ENCODE measurements around the gene ZFR2. TPM values are rescaled to one million over a fixed set of nuclear protein-coding genes. Genes with fewer than 3 reads are reported as not detected.

The ZFR2 gene
- polyA plus RNA-seq, 3 donors: not detected

DNA sequence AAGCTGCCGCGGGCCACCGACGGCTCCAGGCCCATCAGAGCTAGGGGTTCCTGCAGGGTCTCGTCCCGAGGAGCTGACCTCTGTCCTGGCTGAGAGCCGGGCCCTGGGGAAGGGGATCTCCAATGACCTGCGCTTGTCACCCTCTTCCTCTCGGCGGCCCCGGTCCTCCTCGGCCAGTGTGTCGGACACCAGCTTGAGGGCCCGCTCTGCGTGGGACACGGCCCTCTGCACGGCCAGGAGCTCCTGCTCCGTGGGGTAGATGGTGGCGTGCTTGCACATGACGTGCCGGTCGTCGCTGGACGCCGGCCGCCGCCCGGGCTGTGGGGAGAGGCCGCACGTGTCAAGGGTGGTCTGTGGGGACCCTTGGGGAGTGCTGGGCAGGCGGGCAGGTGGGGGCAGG lies 49.9 kb downstream of the ZFR2 start:
- TF ChIP-seq, protein P1, sequence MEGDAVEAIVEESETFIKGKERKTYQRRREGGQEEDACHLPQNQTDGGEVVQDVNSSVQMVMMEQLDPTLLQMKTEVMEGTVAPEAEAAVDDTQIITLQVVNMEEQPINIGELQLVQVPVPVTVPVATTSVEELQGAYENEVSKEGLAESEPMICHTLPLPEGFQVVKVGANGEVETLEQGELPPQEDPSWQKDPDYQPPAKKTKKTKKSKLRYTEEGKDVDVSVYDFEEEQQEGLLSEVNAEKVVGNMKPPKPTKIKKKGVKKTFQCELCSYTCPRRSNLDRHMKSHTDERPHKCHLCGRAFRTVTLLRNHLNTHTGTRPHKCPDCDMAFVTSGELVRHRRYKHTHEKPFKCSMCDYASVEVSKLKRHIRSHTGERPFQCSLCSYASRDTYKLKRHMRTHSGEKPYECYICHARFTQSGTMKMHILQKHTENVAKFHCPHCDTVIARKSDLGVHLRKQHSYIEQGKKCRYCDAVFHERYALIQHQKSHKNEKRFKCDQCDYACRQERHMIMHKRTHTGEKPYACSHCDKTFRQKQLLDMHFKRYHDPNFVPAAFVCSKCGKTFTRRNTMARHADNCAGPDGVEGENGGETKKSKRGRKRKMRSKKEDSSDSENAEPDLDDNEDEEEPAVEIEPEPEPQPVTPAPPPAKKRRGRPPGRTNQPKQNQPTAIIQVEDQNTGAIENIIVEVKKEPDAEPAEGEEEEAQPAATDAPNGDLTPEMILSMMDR (IDR thresholded peaks at IDR 0.05): no peak
- DNase-seq: no peak
- Mint-ChIP-seq H3K27ac (peak overlapping the region in 1 of 7 donors; percentile 16), H3K4me3 (no peak overlapping the region), H3K4me1 (peaks cover 14% of the 10 kb centered on the region), H3K27me3 (ENCODE audit: low read depth in 3 of 3) (peaks cover 9 to 20% (median 13%) of the 10 kb centered on the region in 3 donors), H3K9me3 (peaks cover 0 to 3% (median 0%) of the 10 kb centered on the region in 7 donors), H3K36me3 (no peaks in the 10 kb centered on the region)
- Histone ChIP-seq H3K4me1 (ENCODE audit: control insufficient read depth in 1 of 2, insufficient read depth in 2 of 2, low read length in 2 of 2) (peaks cover 8 to 18% of the 10 kb centered on the region in 2 donors), H3K4me2 (replicated peaks; ENCODE audit: extremely low read depth, low read length, poor library complexity, severe bottlenecking) (peak overlapping the region; percentile 37), H3K9ac (ENCODE audit: insufficient read depth, low read length, poor library complexity, severe bottlenecking) (peak overlapping the region; percentile 21), H3K27ac (ENCODE audit: low read depth in 1 of 2, low read length in 2 of 2) (no peak overlapping the region), H3K79me2 (ENCODE audit: insufficient read depth, low read length) (no peaks in the 10 kb centered on the region), H3K4me3 (replicated peaks in 1 of 3; ENCODE audit: low read depth in 2 of 3, low read length in 3 of 3) (no peak overlapping the region), H2AFZ (ENCODE audit: insufficient read depth, low read depth, low read length, poor library complexity, severe bottlenecking) (peak overlapping the region; percentile 70), H4K20me1 (ENCODE audit: insufficient read depth, low read length) (no peaks in the 10 kb centered on the region), H3K36me3 (replicated peaks in 1 of 2; ENCODE audit: control insufficient read depth in 1 of 2, insufficient read depth in 2 of 2, low read length in 2 of 2) (no peaks in the 10 kb centered on the region), H3K27me3 (ENCODE audit: control insufficient read depth in 2 of 2, insufficient read depth in 2 of 2, low read length in 2 of 2) (no peaks in the 10 kb centered on the region), H3K9me3 (replicated peaks in 1 of 2; ENCODE audit: control insufficient read depth in 1 of 2, insufficient read depth in 1 of 2, low read length in 2 of 2) (no peaks in the 10 kb centered on the region)
- intact Hi-C loops (cut with micrococcal nuclease): no loop called here
- WGBS (ENCODE audit: insufficient coverage): 70% methylated on average over 31 of the region's 31 CpGs

DNA sequence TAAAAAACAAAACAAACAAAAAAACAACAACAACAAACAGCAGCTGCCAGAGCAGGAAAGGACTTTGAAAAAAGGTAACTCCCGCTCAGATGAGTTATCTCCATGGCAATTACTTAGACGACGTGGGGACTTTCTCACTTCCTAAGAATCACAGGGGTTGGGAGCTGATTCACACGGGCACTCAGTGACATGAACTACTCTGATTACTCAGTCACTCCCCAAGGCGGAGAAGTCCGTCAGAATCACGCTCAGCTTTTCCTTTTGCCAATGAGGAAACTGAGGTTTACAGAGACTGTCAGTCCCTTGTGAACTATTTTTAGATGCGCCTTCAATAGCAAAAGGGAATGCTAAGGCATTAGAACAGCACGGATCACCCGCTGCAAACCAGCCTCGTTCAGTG lies 50.4 kb downstream of the ZFR2 start:
- Histone ChIP-seq H3K9me3 (replicated peaks in 1 of 2; ENCODE audit: control insufficient read depth in 1 of 2, insufficient read depth in 1 of 2, low read length in 2 of 2) (no peaks in the 10 kb centered on the region), H3K36me3 (replicated peaks in 1 of 2; ENCODE audit: control insufficient read depth in 1 of 2, insufficient read depth in 2 of 2, low read length in 2 of 2) (no peaks in the 10 kb centered on the region), H3K27me3 (ENCODE audit: control insufficient read depth in 2 of 2, insufficient read depth in 2 of 2, low read length in 2 of 2) (no peaks in the 10 kb centered on the region), H3K4me1 (ENCODE audit: control insufficient read depth in 1 of 2, insufficient read depth in 2 of 2, low read length in 2 of 2) (peaks cover 8 to 18% of the 10 kb centered on the region in 2 donors), H3K27ac (ENCODE audit: low read depth in 1 of 2, low read length in 2 of 2) (no peak overlapping the region), H3K4me2 (replicated peaks; ENCODE audit: extremely low read depth, low read length, poor library complexity, severe bottlenecking) (peak overlapping the region; percentile 37), H3K79me2 (ENCODE audit: insufficient read depth, low read length) (no peaks in the 10 kb centered on the region), H3K9ac (ENCODE audit: insufficient read depth, low read length, poor library complexity, severe bottlenecking) (peak overlapping the region; percentile 21), H4K20me1 (ENCODE audit: insufficient read depth, low read length) (no peaks in the 10 kb centered on the region), H3K4me3 (replicated peaks in 1 of 3; ENCODE audit: low read depth in 2 of 3, low read length in 3 of 3) (no peak overlapping the region), H2AFZ (ENCODE audit: insufficient read depth, low read depth, low read length, poor library complexity, severe bottlenecking) (peak overlapping the region; percentile 70)
- WGBS (ENCODE audit: insufficient coverage): 3% methylated on average over 10 of the region's 11 CpGs
- peak; percentile 53 to 87 (median 53) for DNase-seq
- intact Hi-C loops (cut with micrococcal nuclease): no loop called here
- H3K4me3 Mint-ChIP-seq: peak overlapping the region in 1 of 2 donors; percentile 21
- TF ChIP-seq, protein P1 (IDR thresholded peaks at IDR 0.05): no peak
- H3K27ac Mint-ChIP-seq: peak overlapping the region in 1 of 7 donors; percentile 82
- H3K36me3 Mint-ChIP-seq: no peaks in the 10 kb centered on the region
- H3K9me3 Mint-ChIP-seq: peaks cover 0 to 4% (median 0%) of the 10 kb centered on the region in 7 donors
- peaks cover 9 to 16% (median 13%) of the 10 kb centered on the region in 3 donors for H3K27me3 Mint-ChIP-seq (ENCODE audit: low read depth in 3 of 3)
- peaks cover 14% of the 10 kb centered on the region for H3K4me1 Mint-ChIP-seq
